Measurements from ENCODE around the gene RAD50. TPM values are rescaled to one million over a fixed set of nuclear protein-coding genes. Genes with fewer than 3 reads are reported as not detected.

RAD50 gene
- total and polyA plus RNA-seq, 2 donors (not counting 1 experiment from before 2014, with no cell fraction given) = 21.5 to 35.7 TPM

GRCh38 chr5:132611965-132612364 lies 55.2 kb downstream of the RAD50 start:
- TF ChIP-seq EZH2 (IDR thresholded peaks at IDR 0.05; ENCODE audit: low read length, missing control alignments) = no peak
- Histone ChIP-seq H3K27ac (ENCODE audit: insufficient read depth, low read length) (no peak overlapping the region), H4K20me1 (ENCODE audit: control insufficient read depth, extremely low read depth, insufficient read depth, low read length) (no peaks in the 10 kb centered on the region), H2AFZ (ENCODE audit: low read length) (no peak overlapping the region), H3K36me3 (ENCODE audit: control insufficient read depth, insufficient read depth, low read length) (no peaks in the 10 kb centered on the region), H3K4me1 (ENCODE audit: control insufficient read depth, extremely low read depth, insufficient read depth, low read length) (no peaks in the 10 kb centered on the region), H3K9ac (ENCODE audit: insufficient read depth, low read length) (no peak overlapping the region), H3K4me2 (ENCODE audit: extremely low read depth, insufficient read depth, low read length) (no peak overlapping the region), H3K79me2 (ENCODE audit: control insufficient read depth, insufficient read depth, low read length) (no peaks in the 10 kb centered on the region), H3K4me3 (replicated peaks in 1 of 4; ENCODE audit: control extremely low read depth in 1 of 4, insufficient read depth in 1 of 4, low read depth in 3 of 4, low read length in 4 of 4) (no peak overlapping the region), H3K9me3 (ENCODE audit: control insufficient read depth, insufficient read depth, low read depth, low read length) (no peaks in the 10 kb centered on the region), H3K27me3 (ENCODE audit: control insufficient read depth, insufficient read depth, low read length) (no peaks in the 10 kb centered on the region)
- DNase-seq (ENCODE audit: low read depth in 2 of 2) = no peak

- Histone ChIP-seq H2AFZ (ENCODE audit: low read length) (no peak overlapping the region), H3K9ac (ENCODE audit: insufficient read depth, low read length) (no peak overlapping the region), H4K20me1 (ENCODE audit: control insufficient read depth, extremely low read depth, insufficient read depth, low read length) (no peaks in the 10 kb centered on the region), H3K4me1 (ENCODE audit: control insufficient read depth, extremely low read depth, insufficient read depth, low read length) (no peaks in the 10 kb centered on the region), H3K4me3 (replicated peaks in 1 of 4; ENCODE audit: control extremely low read depth in 1 of 4, insufficient read depth in 1 of 4, low read depth in 3 of 4, low read length in 4 of 4) (no peak overlapping the region), H3K79me2 (ENCODE audit: control insufficient read depth, insufficient read depth, low read length) (no peaks in the 10 kb centered on the region), H3K4me2 (ENCODE audit: extremely low read depth, insufficient read depth, low read length) (no peak overlapping the region), H3K27ac (ENCODE audit: insufficient read depth, low read length) (no peak overlapping the region), H3K36me3 (ENCODE audit: control insufficient read depth, insufficient read depth, low read length) (no peaks in the 10 kb centered on the region), H3K27me3 (ENCODE audit: control insufficient read depth, insufficient read depth, low read length) (no peaks in the 10 kb centered on the region), H3K9me3 (ENCODE audit: control insufficient read depth, insufficient read depth, low read depth, low read length) (no peaks in the 10 kb centered on the region)
- TF ChIP-seq EZH2 (IDR thresholded peaks at IDR 0.05; ENCODE audit: low read length, missing control alignments) (no peak), CTCF (conservative IDR thresholded peaks at IDR 0.05 in 1 of 2, IDR thresholded peaks at IDR 0.05 in 1 of 2; ENCODE audit: low read depth in 1 of 2, low read length in 2 of 2) (no peak)
- no peak for DNase-seq (ENCODE audit: low read depth in 2 of 2)
Observed at GRCh38 chr5:132612846-132613245, 56.1 kb downstream of the RAD50 start.

GRCh38 chr5:132621699-132622098 lies 64.9 kb downstream of the RAD50 start:
- no peaks in the 10 kb centered on the region for H3K79me2 ChIP-seq (ENCODE audit: control insufficient read depth, insufficient read depth, low read length)
- no peaks in the 10 kb centered on the region for H3K27me3 ChIP-seq (ENCODE audit: control insufficient read depth, insufficient read depth, low read length)
- H3K4me2 ChIP-seq (ENCODE audit: extremely low read depth, insufficient read depth, low read length) = no peak overlapping the region
- H3K27ac ChIP-seq (ENCODE audit: insufficient read depth, low read length) = no peak overlapping the region
- H3K4me1 ChIP-seq (ENCODE audit: control insufficient read depth, extremely low read depth, insufficient read depth, low read length) = no peaks in the 10 kb centered on the region
- no peak overlapping the region for H2AFZ ChIP-seq (ENCODE audit: low read length)
- no peaks in the 10 kb centered on the region for H3K36me3 ChIP-seq (ENCODE audit: control insufficient read depth, insufficient read depth, low read length)
- no peak overlapping the region for H3K9ac ChIP-seq (ENCODE audit: insufficient read depth, low read length)
- H4K20me1 ChIP-seq (ENCODE audit: control insufficient read depth, extremely low read depth, insufficient read depth, low read length) = no peaks in the 10 kb centered on the region
- H3K4me3 ChIP-seq (replicated peaks in 1 of 4; ENCODE audit: control extremely low read depth in 1 of 4, insufficient read depth in 1 of 4, low read depth in 3 of 4, low read length in 4 of 4) = no peak overlapping the region
- TF ChIP-seq CTCF (conservative IDR thresholded peaks at IDR 0.05 in 1 of 2, IDR thresholded peaks at IDR 0.05 in 1 of 2; ENCODE audit: low read depth in 1 of 2, low read length in 2 of 2) (no peak), EZH2 (IDR thresholded peaks at IDR 0.05; ENCODE audit: low read length, missing control alignments) (no peak)
- no peak for DNase-seq (ENCODE audit: low read depth in 2 of 2)
- no peaks in the 10 kb centered on the region for H3K9me3 ChIP-seq (ENCODE audit: control insufficient read depth, insufficient read depth, low read depth, low read length)

All from fibroblast of lung (primary cell).